ENCODE measurements around the gene MCC.

MCC gene

GRCh38 chr5:113451797-113452196 is 36.5 kb downstream of the MCC start:
- Mint-ChIP-seq H3K27ac (no peak overlapping the region), H3K9me3 (no peaks in the 10 kb centered on the region), H3K4me1 (peaks cover 5% of the 10 kb centered on the region)

GRCh38 chr5:113450929-113451328 is 37.3 kb downstream of the MCC start:
- H3K4me3 Mint-ChIP-seq, result no peak overlapping the region

More at GRCh38 chr5:113451797-113452196, 36.5 kb downstream of the MCC start:
- H3K4me3 Mint-ChIP-seq, result no peak overlapping the region
- no peak for DNase-seq
- no peak for ATAC-seq
- H3K27me3 Mint-ChIP-seq, result peaks cover 12% of the 10 kb centered on the region

GRCh38 chr5:113450462-113450861 is 37.8 kb downstream of the MCC start:
- no peak for DNase-seq
- Mint-ChIP-seq H3K9me3 (no peaks in the 10 kb centered on the region), H3K4me1 (peaks cover 5% of the 10 kb centered on the region), H3K27ac (no peak overlapping the region), H3K27me3 (peaks cover 25% of the 10 kb centered on the region), H3K4me3 (no peak overlapping the region)
- ATAC-seq, result no peak

More at GRCh38 chr5:113450929-113451328, 37.3 kb downstream of the MCC start:
- no peak for DNase-seq
- no peaks in the 10 kb centered on the region for H3K9me3 Mint-ChIP-seq
- H3K27me3 Mint-ChIP-seq, result peaks cover 21% of the 10 kb centered on the region
- ATAC-seq, result no peak
- no peak overlapping the region for H3K27ac Mint-ChIP-seq
- peaks cover 5% of the 10 kb centered on the region for H3K4me1 Mint-ChIP-seq

GRCh38 chr5:113448252-113448651 is 40.0 kb downstream of the MCC start:
- DNase-seq (no peak), ATAC-seq (no peak)
- H3K4me3 Mint-ChIP-seq, result no peak overlapping the region
- no peak overlapping the region for H3K27ac Mint-ChIP-seq
- H3K27me3 Mint-ChIP-seq, result peaks cover 25% of the 10 kb centered on the region
- H3K4me1 Mint-ChIP-seq, result peaks cover 5% of the 10 kb centered on the region
- no peaks in the 10 kb centered on the region for H3K9me3 Mint-ChIP-seq

- H3K27ac Mint-ChIP-seq, result no peak overlapping the region
- ATAC-seq (no peak), DNase-seq (no peak)
- peaks cover 30% of the 10 kb centered on the region for H3K27me3 Mint-ChIP-seq
- no peak overlapping the region for H3K4me3 Mint-ChIP-seq
- peaks cover 5% of the 10 kb centered on the region for H3K4me1 Mint-ChIP-seq
- no peaks in the 10 kb centered on the region for H3K9me3 Mint-ChIP-seq
These were observed 40.7 kb downstream of the MCC start for GRCh38 chr5:113447498-113448050.

GRCh38 chr5:113446358-113446927 is 41.8 kb downstream of the MCC start:
- no peak overlapping the region for H3K4me3 Mint-ChIP-seq
- H3K4me1 Mint-ChIP-seq, result peaks cover 5% of the 10 kb centered on the region
- peaks cover 30% of the 10 kb centered on the region for H3K27me3 Mint-ChIP-seq
- DNase-seq (no peak), ATAC-seq (no peak)
- no peaks in the 10 kb centered on the region for H3K9me3 Mint-ChIP-seq
- no peak overlapping the region for H3K27ac Mint-ChIP-seq

- Mint-ChIP-seq H3K4me1 (peaks cover 6% of the 10 kb centered on the region), H3K27me3 (no peaks in the 10 kb centered on the region), H3K9me3 (no peaks in the 10 kb centered on the region), H3K4me3 (no peak overlapping the region), H3K27ac (no peak overlapping the region)
- no peak for ATAC-seq
- DNase-seq, result no peak
These were observed 51.1 kb downstream of the MCC start for GRCh38 chr5:113437111-113437510.

- H3K27ac Mint-ChIP-seq, result no peak overlapping the region
- no peaks in the 10 kb centered on the region for H3K27me3 Mint-ChIP-seq
- DNase-seq, result no peak
- H3K4me3 Mint-ChIP-seq, result no peak overlapping the region
- peak; percentile 19 for ATAC-seq
- peaks cover 6% of the 10 kb centered on the region for H3K4me1 Mint-ChIP-seq
- H3K9me3 Mint-ChIP-seq, result no peaks in the 10 kb centered on the region
These were observed 52.7 kb downstream of the MCC start for GRCh38 chr5:113435575-113435974.

- no peak for DNase-seq
- H3K27ac Mint-ChIP-seq, result no peak within 1 kb of the TSS
- ATAC-seq, result peak; percentile 23
- peaks cover 6% of the 10 kb centered on the region for H3K4me1 Mint-ChIP-seq
- no peaks in the 10 kb centered on the region for H3K9me3 Mint-ChIP-seq
- no peaks in the 10 kb centered on the region for H3K27me3 Mint-ChIP-seq
- no peak within 1 kb of the TSS for H3K4me3 Mint-ChIP-seq
These were observed 53.4 kb downstream of the MCC start, which contains the start of gene TSSK1B for GRCh38 chr5:113434889-113435288. Gene TSSK1B (minus strand): TSS chr5:113434989. CDS start chr5:113434839, 150 bp downstream.

GRCh38 chr5:113433862-113434612 is 54.2 kb downstream of the MCC start:
- peaks cover 6% of the 10 kb centered on the region for H3K4me1 Mint-ChIP-seq
- no peaks in the 10 kb centered on the region for H3K9me3 Mint-ChIP-seq
- ATAC-seq (no peak), DNase-seq (no peak)
- no peak overlapping the region for H3K27ac Mint-ChIP-seq
- H3K27me3 Mint-ChIP-seq, result no peaks in the 10 kb centered on the region
- H3K4me3 Mint-ChIP-seq, result no peak overlapping the region

GRCh38 chr5:113433071-113433470 is 55.2 kb downstream of the MCC start:
- Mint-ChIP-seq H3K9me3 (no peaks in the 10 kb centered on the region), H3K27ac (no peak overlapping the region), H3K4me3 (no peak overlapping the region), H3K4me1 (peaks cover 6% of the 10 kb centered on the region), H3K27me3 (no peaks in the 10 kb centered on the region)
- ATAC-seq (no peak), DNase-seq (no peak)

GRCh38 chr5:113427871-113428574 is 60.2 kb downstream of the MCC start:
- ATAC-seq, result no peak
- no peak for DNase-seq
- no peak overlapping the region for H3K27ac Mint-ChIP-seq
- H3K9me3 Mint-ChIP-seq, result no peaks in the 10 kb centered on the region
- no peaks in the 10 kb centered on the region for H3K4me1 Mint-ChIP-seq
- no peak overlapping the region for H3K4me3 Mint-ChIP-seq
- no peaks in the 10 kb centered on the region for H3K27me3 Mint-ChIP-seq

- no peak for ATAC-seq
These were observed 62.3 kb downstream of the MCC start for GRCh38 chr5:113425909-113426308.

GRCh38 chr5:113421693-113422092 is 66.6 kb downstream of the MCC start:
- Mint-ChIP-seq H3K9me3 (no peaks in the 10 kb centered on the region), H3K27me3 (no peaks in the 10 kb centered on the region), H3K4me3 (no peak overlapping the region), H3K4me1 (no peaks in the 10 kb centered on the region), H3K27ac (no peak overlapping the region)
- DNase-seq (no peak), ATAC-seq (no peak)

More at GRCh38 chr5:113425909-113426308, 62.3 kb downstream of the MCC start:
- no peaks in the 10 kb centered on the region for H3K9me3 Mint-ChIP-seq
- no peaks in the 10 kb centered on the region for H3K27me3 Mint-ChIP-seq
- H3K27ac Mint-ChIP-seq, result no peak overlapping the region
- H3K4me3 Mint-ChIP-seq, result no peak overlapping the region
- no peaks in the 10 kb centered on the region for H3K4me1 Mint-ChIP-seq
- no peak for DNase-seq

- DNase-seq (no peak), ATAC-seq (no peak)
- H3K4me1 Mint-ChIP-seq, result no peaks in the 10 kb centered on the region
- no peak overlapping the region for H3K4me3 Mint-ChIP-seq
- H3K27me3 Mint-ChIP-seq, result peaks cover 8% of the 10 kb centered on the region
- no peaks in the 10 kb centered on the region for H3K9me3 Mint-ChIP-seq
- no peak overlapping the region for H3K27ac Mint-ChIP-seq
These were observed 82.7 kb downstream of the MCC start for GRCh38 chr5:113405530-113405929.

GRCh38 chr5:113404269-113404668 is 84.0 kb downstream of the MCC start:
- no peak overlapping the region for H3K4me3 Mint-ChIP-seq
- no peak for ATAC-seq
- peaks cover 8% of the 10 kb centered on the region for H3K27me3 Mint-ChIP-seq
- no peaks in the 10 kb centered on the region for H3K4me1 Mint-ChIP-seq
- no peak overlapping the region for H3K27ac Mint-ChIP-seq
- no peak for DNase-seq
- H3K9me3 Mint-ChIP-seq, result no peaks in the 10 kb centered on the region
